K562 (cell line): ENCODE results near the gene ATP5F1D. TPM values are rescaled to one million over a fixed set of nuclear protein-coding genes. Genes with fewer than 3 reads are reported as not detected.

Experiments
- ARID2 ChIP-seq: fragments of 450-650 bp; IDR thresholded peaks from 2 replicates; pipeline ENCODE4 v1.6.1; 2017; ENCODE audit warnings: antibody characterized with exemption, mild to moderate bottlenecking
- CTCFL ChIP-seq: IDR thresholded peaks from 2 replicates; pipeline ENCODE4 v1.6.1; 2011; ENCODE audit warnings: borderline replicate concordance, low read depth, mild to moderate bottlenecking, moderate library complexity, low read length; ENCODE audit not compliant: insufficient read depth, poor library complexity, severe bottlenecking
- E4F1 ChIP-seq: fragments of 250-450 bp; sonication (Bioruptor Pico); IDR thresholded peaks from 2 replicates; pipeline ENCODE4 v1.5.0; 2021; ENCODE audit warnings: mild to moderate bottlenecking, borderline replicate concordance
- FOXA3 ChIP-seq, 2 experiments: fragments of 450-650 bp in 1 of 2; sonication (generic) in 1 of 2; formaldehyde crosslinking; IDR thresholded peaks in 1 of 2; conservative IDR thresholded peaks in 1 of 2; 2 replicates each; pipeline versions ENCODE4 v1.4.0 to v1.8.0; 2020 to 2022; ENCODE audit warnings: mild to moderate bottlenecking in 2 of 2, missing genetic modification reagents in 1 of 2
- GTF2F1 ChIP-seq: IDR thresholded peaks from 2 replicates; pipeline ENCODE4 v1.6.1; 2011; ENCODE audit warnings: low read depth, low read length, improper control_type of control experiment
- HDGF ChIP-seq: fragments of 450-650 bp; IDR thresholded peaks from 2 replicates; pipeline ENCODE4 v1.6.1; 2016
- KHSRP ChIP-seq: fragments of 450-650 bp; IDR thresholded peaks from 2 replicates; pipeline ENCODE4 v1.6.1; 2017
- MED1 ChIP-seq: sonication (generic); formaldehyde crosslinking; IDR thresholded peaks from 2 replicates; pipeline ENCODE4 v1.8.1; 2023; ENCODE audit warnings: missing genetic modification reagents, borderline replicate concordance
- MEIS2 ChIP-seq: fragments of 450-650 bp; IDR thresholded peaks from 2 replicates; pipeline ENCODE4 v1.6.1; 2014; ENCODE audit warnings: mild to moderate bottlenecking; ENCODE audit not compliant: partially characterized antibody
- NFE2 ChIP-seq: IDR thresholded peaks from 2 replicates; pipeline ENCODE4 v1.6.1; 2014; ENCODE audit warnings: antibody characterized with exemption, low read depth
- NFIC ChIP-seq: fragments of 450-650 bp; IDR thresholded peaks from 2 replicates; pipeline ENCODE4 v1.6.1; 2017; ENCODE audit warnings: mild to moderate bottlenecking, inconsistent platforms
- PHB2 ChIP-seq: fragments of 450-650 bp; IDR thresholded peaks from 2 replicates; pipeline ENCODE4 v1.6.1; 2017; ENCODE audit warnings: low read depth
- PML ChIP-seq: IDR thresholded peaks from 2 replicates; pipeline ENCODE4 v1.6.1; 2012; ENCODE audit warnings: low read length, inconsistent platforms
- POLR2AphosphoS2 ChIP-seq: IDR thresholded peaks from 2 replicates; pipeline ENCODE4 v1.6.1; 2012; ENCODE audit warnings: low read length, improper control_type of control experiment
- RBM39 ChIP-seq: fragments of 200-400 bp; formaldehyde crosslinking; optimal IDR thresholded peaks from 2 replicates; pipeline ENCODE3; 2018; ENCODE audit warnings: low read depth, low read length
- SRF ChIP-seq, 2 experiments: fragments of 250-450, 450-650 bp in 1 of 2; sonication (Bioruptor Pico) in 1 of 2; sonication (generic) in 1 of 2; formaldehyde crosslinking; IDR thresholded peaks; 2 replicates each; pipeline versions ENCODE4 v1.5.0 to v1.5.1; 2020 to 2022; ENCODE audit warnings: mild to moderate bottlenecking in 1 of 2, missing genetic modification reagents in 1 of 2
- ZNF609 ChIP-seq: sonication (generic); formaldehyde crosslinking; IDR thresholded peaks from 2 replicates; pipeline ENCODE4 v1.8.1; 2023; ENCODE audit warnings: missing genetic modification reagents, mild to moderate bottlenecking, borderline replicate concordance
- polyA plus RNA-seq, 8 experiments: library from polyadenylated mRNA; depleted of rRNA in 4 of 8; stranded (reverse) in 5 of 8; unstranded in 3 of 8; fragments of >200 nt; fragmentation: Nextera tagmentation in 2 of 8; fragmentation: Illumina TruSeq in 1 of 8; extraction: Ambion mirVana in 2 of 8; extraction: Trizol in 1 of 8; gene quantifications; 2 replicates each; pipeline versions ENCODE4 v1.2.1 to v1.2.3, GENCODE V29; 2011 to 2014; ENCODE audit warnings: inconsistent platforms in 1 of 8, missing spikeins in 1 of 8
- total RNA-seq, 7 experiments: library from RNA; depleted of rRNA in 6 of 7; stranded (reverse); fragments of >200 nt in 6 of 7; fragmentation: Illumina TruSeq in 2 of 7; extraction: Trizol in 2 of 7; gene quantifications; 2 replicates each; pipeline versions ENCODE4 v1.2.1 to v1.2.3, GENCODE V29; 2011 to 2021; ENCODE audit warnings: low replicate concordance in 1 of 7

The ATP5F1D gene
- total and polyA plus RNA-seq, 9 of the 15 experiments (the other 6 are each of a cell fraction or from before 2014, with no cell fraction given): 3.9 to 409 (median 36.8) TPM

- TF ChIP-seq PML (no peak), RBM39 (no peak), SRF (CRISPR knock-in tag; IDR thresholded peaks at IDR 0.05) (no peak), GTF2F1 (no peak), FOXA3 (CRISPR knock-in tag; conservative IDR thresholded peaks at IDR 0.05 in 1 of 2, IDR thresholded peaks at IDR 0.05 in 1 of 2) (no peak), E4F1 (CRISPR knock-in tag) (no peak), MEIS2 (no peak), NFIC (0 out of 2 replicates have a peak, but pooled peaks have one; percentile 22), ARID2 (no peak), POLR2AphosphoS2 (no peak), NFE2 (no peak), KHSRP (no peak), CTCFL (no peak), ZNF609 (CRISPR knock-in tag) (no peak), HDGF (0 out of 2 replicates have a peak, but pooled peaks have one; percentile 17), PHB2 (no peak), MED1 (no peak)
These were observed 26.9 kb downstream of the ATP5F1D start (continued) for GRCh38 chr19:1268226-1269064.
